H1 (cell line): Measurements from ENCODE around the gene NEUROD6. TPM values are rescaled to one million over a fixed set of nuclear protein-coding genes. Genes with fewer than 3 reads are reported as not detected.

ENCODE experiments used
- CTCF ChIA-PET: fragments of 300-600 bp; sonication (Branson Sonifier 250); formaldehyde crosslinking; loops from one replicate; lab custom pipeline; 2021; ENCODE audit not compliant: partially characterized antibody; lab: Charles Lee
- POLR2A ChIA-PET: fragments of 300-600 bp; sonication (Branson Sonifier 250); formaldehyde crosslinking; loops from one replicate; lab custom pipeline; 2021; ENCODE audit warnings: inconsistent platforms; ENCODE audit not compliant: partially characterized antibody; lab: Charles Lee
- DNase-seq, 2 experiments: peaks; one replicate each; pipeline versions ENCODE4 v3.0.0 to v3.0.0-alpha.2; 2010 to 2022; ENCODE audit warnings: low spot score in 2 of 2, low read depth in 1 of 2, mixed read lengths in 1 of 2
- FAIRE-seq: peaks from 2 replicates; lab custom pipeline; 2011; peaks lifted over from hg19 to GRCh38; lab: Jason Lieb, UNC
- H2AFZ ChIP-seq: 2 replicates; pipeline ENCODE4 v1.8.1; 2012; ENCODE audit warnings: low read length, inconsistent platforms
- H2AK5ac ChIP-seq: 2 replicates; pipeline ENCODE4 v1.6.1; 2013; ENCODE audit warnings: low read depth, low read length
- H2BK120ac ChIP-seq: replicated peaks from 2 replicates; pipeline ENCODE3; 2013; ENCODE audit warnings: low read depth, low read length, inconsistent platforms
- H2BK12ac ChIP-seq: 2 replicates; pipeline ENCODE4 v1.6.1; 2013; ENCODE audit warnings: low read depth, low read length
- H2BK15ac ChIP-seq: 2 replicates; pipeline ENCODE4 v1.6.1; 2013; ENCODE audit warnings: low read length
- H2BK20ac ChIP-seq: 2 replicates; pipeline ENCODE4 v1.6.1; 2013; ENCODE audit warnings: low read length
- H2BK5ac ChIP-seq: 2 replicates; pipeline ENCODE4 v1.6.1; 2013; ENCODE audit warnings: low read depth, low read length
- H3K14ac ChIP-seq: 2 replicates; pipeline ENCODE4 v1.6.1; 2013; ENCODE audit warnings: inconsistent platforms; ENCODE audit not compliant: insufficient read length
- H3K18ac ChIP-seq: 2 replicates; pipeline ENCODE4 v1.6.1; 2013; ENCODE audit warnings: low read length; ENCODE audit errors: extremely low read depth
- H3K23ac ChIP-seq: 2 replicates; pipeline ENCODE4 v1.6.1; 2013; ENCODE audit warnings: inconsistent platforms; ENCODE audit not compliant: insufficient read length
- H3K23me2 ChIP-seq: 2 replicates; pipeline ENCODE4 v1.6.1; 2013; ENCODE audit warnings: low read depth, low read length
- H3K27ac ChIP-seq: 2 replicates; pipeline ENCODE4 v1.6.1; 2011; ENCODE audit warnings: low read depth, low read length, inconsistent platforms
- H3K27me3 ChIP-seq, 4 experiments: replicated peaks in 1 of 4; 1 replicate in 1 of 4; 2 replicates in 3 of 4; pipeline versions ENCODE4 v1.6.1 to v1.8.1; 2011 to 2013; ENCODE audit warnings: low read length in 3 of 4, mild to moderate bottlenecking in 3 of 4, inconsistent platforms in 2 of 4, mixed read lengths in 2 of 4, moderate library complexity in 1 of 4; ENCODE audit not compliant: control insufficient read depth in 3 of 4, insufficient read depth in 3 of 4; ENCODE audit errors: extremely low read depth in 1 of 4
- H3K36me3 ChIP-seq, 4 experiments: 2 replicates each; pipeline versions ENCODE4 v1.6.1 to v1.8.1; 2011 to 2013; ENCODE audit warnings: mild to moderate bottlenecking in 4 of 4, low read length in 3 of 4, moderate library complexity in 2 of 4, control low read depth in 1 of 4, inconsistent platforms in 1 of 4; ENCODE audit not compliant: insufficient read depth in 4 of 4, control insufficient read depth in 2 of 4
- H3K4ac ChIP-seq: replicated peaks from 2 replicates; pipeline ENCODE3; 2013; ENCODE audit warnings: low read length, low read depth, mixed read lengths, inconsistent platforms; ENCODE audit not compliant: insufficient read length
- H3K4me1 ChIP-seq, 4 experiments: replicated peaks in 1 of 4; 1 replicate in 1 of 4; 2 replicates in 3 of 4; pipeline versions ENCODE4 v1.6.1 to v1.8.1; 2011 to 2013; ENCODE audit warnings: low read length in 3 of 4, inconsistent platforms in 2 of 4, mixed read lengths in 1 of 4; ENCODE audit not compliant: insufficient read depth in 4 of 4, control insufficient read depth in 3 of 4
- H3K4me2 ChIP-seq, 2 experiments: 2 replicates each; pipeline versions ENCODE4 v1.6.1 to v1.8.1; 2011 to 2013; ENCODE audit warnings: low read depth in 2 of 2, low read length in 2 of 2, control low read depth in 1 of 2, inconsistent platforms in 1 of 2, mild to moderate bottlenecking in 1 of 2; ENCODE audit not compliant: insufficient read depth in 1 of 2
- H3K4me3 ChIP-seq, 4 experiments: fragments of 200-600, 300-600 bp in 1 of 4; sonication (generic), shearing (Covaris generic), sonication (Bioruptor Twin) in 1 of 4; 2 replicates each; pipeline versions ENCODE4 v1.5.1 to v1.8.1; 2011 to 2016; ENCODE audit warnings: low read length in 4 of 4, low read depth in 3 of 4, control low read depth in 2 of 4, inconsistent platforms in 2 of 4, mild to moderate bottlenecking in 2 of 4, mixed read lengths in 1 of 4, moderate library complexity in 1 of 4; ENCODE audit not compliant: insufficient read depth in 2 of 4; ENCODE audit errors: extremely low read depth in 1 of 4
- H3K56ac ChIP-seq: replicated peaks from 2 replicates; pipeline ENCODE3; 2013; ENCODE audit warnings: low read depth, mild to moderate bottlenecking, mixed read lengths, low read length, inconsistent platforms; ENCODE audit not compliant: insufficient read length
- H3K79me1 ChIP-seq: 2 replicates; pipeline ENCODE4 v1.6.1; 2013; ENCODE audit warnings: low read depth, low read length, control low read depth
- H3K79me2 ChIP-seq, 2 experiments: 2 replicates each; pipeline versions ENCODE4 v1.6.1 to v1.8.1; 2012 to 2013; ENCODE audit warnings: low read length in 2 of 2, mild to moderate bottlenecking in 2 of 2, inconsistent platforms in 1 of 2; ENCODE audit not compliant: insufficient read depth in 2 of 2, control insufficient read depth in 1 of 2
- H3K9ac ChIP-seq, 4 experiments: replicated peaks in 1 of 4; 1 replicate in 1 of 4; 2 replicates in 3 of 4; pipeline versions ENCODE4 v1.6.1 to v1.8.1; 2011 to 2013; ENCODE audit warnings: low read depth in 3 of 4, low read length in 3 of 4, control low read depth in 2 of 4, mild to moderate bottlenecking in 2 of 4, moderate library complexity in 2 of 4, inconsistent platforms in 1 of 4; ENCODE audit errors: extremely low read depth in 1 of 4
- H3K9me3 ChIP-seq, 2 experiments: 2 replicates each; pipeline versions ENCODE4 v1.6.1 to v1.8.1; 2012 to 2013; ENCODE audit warnings: mild to moderate bottlenecking in 2 of 2, moderate library complexity in 2 of 2, control low read depth in 1 of 2, inconsistent platforms in 1 of 2, low read depth in 1 of 2, low read length in 1 of 2, mixed read lengths in 1 of 2; ENCODE audit not compliant: insufficient read depth in 2 of 2
- H4K20me1 ChIP-seq, 2 experiments: replicated peaks in 1 of 2; 2 replicates each; pipeline versions ENCODE3 to v1.8.1; 2011 to 2013; ENCODE audit warnings: inconsistent platforms in 2 of 2, low read length in 2 of 2, mild to moderate bottlenecking in 1 of 2; ENCODE audit not compliant: insufficient read depth in 2 of 2, control insufficient read depth in 1 of 2
- H4K5ac ChIP-seq: 2 replicates; pipeline ENCODE4 v1.6.1; 2013; ENCODE audit warnings: low read length, low read depth, mixed read lengths, inconsistent platforms; ENCODE audit not compliant: insufficient read length
- H4K8ac ChIP-seq: 2 replicates; pipeline ENCODE4 v1.8.0; 2013; ENCODE audit warnings: mild to moderate bottlenecking, moderate library complexity, low read length, inconsistent platforms; ENCODE audit not compliant: insufficient read depth; ENCODE audit errors: extremely low read depth
- H4K91ac ChIP-seq: replicated peaks from 2 replicates; pipeline ENCODE3; 2013; ENCODE audit warnings: low read length, mixed read lengths, inconsistent platforms; ENCODE audit not compliant: insufficient read length
- ATF2 ChIP-seq: IDR thresholded peaks from 2 replicates; pipeline ENCODE4 v1.6.1; 2012; ENCODE audit warnings: low read length, inconsistent platforms
- BACH1 ChIP-seq: IDR thresholded peaks from 2 replicates; pipeline ENCODE4 v1.6.1; 2012; ENCODE audit warnings: low read length, improper control_type of control experiment
- BRCA1 ChIP-seq: IDR thresholded peaks from 2 replicates; pipeline ENCODE4 v1.6.1; 2012; ENCODE audit warnings: low read depth, low read length, improper control_type of control experiment
- E2F6 ChIP-seq: IDR thresholded peaks from 2 replicates; pipeline ENCODE4 v1.6.1; 2012; ENCODE audit warnings: inconsistent platforms
- GABPA ChIP-seq: IDR thresholded peaks from 2 replicates; pipeline ENCODE4 v1.6.1; 2011; ENCODE audit warnings: mild to moderate bottlenecking, low read length, moderate library complexity, borderline replicate concordance; ENCODE audit not compliant: insufficient read depth
- KDM1A ChIP-seq: fragments of 200-600, 300-600 bp; sonication (generic); IDR thresholded peaks from 2 replicates; pipeline ENCODE4 v1.7.1; 2016; ENCODE audit warnings: mild to moderate bottlenecking, low read length, borderline replicate concordance
- KDM4A ChIP-seq: IDR thresholded peaks from one replicate; pipeline ENCODE4 v1.7.1; 2012; ENCODE audit warnings: low read depth, mild to moderate bottlenecking, moderate library complexity, low read length, inconsistent platforms; ENCODE audit not compliant: severe bottlenecking
- WGBS, 2 experiments: shearing (Covaris generic) in 1 of 2; methylation state at CpG; one replicate each; pipeline versions ENCODE4 v1.1.6 to v1.1.7; 2013 to 2015; ENCODE audit warnings: low lambda C conversion rate in 2 of 2, mixed read lengths in 2 of 2, inconsistent platforms in 1 of 2, low coverage in 1 of 2, missing lambda C conversion rate in 1 of 2; ENCODE audit not compliant: insufficient replicate concordance in 2 of 2, insufficient coverage in 1 of 2, insufficient read length in 1 of 2; ENCODE audit errors: extremely low coverage in 1 of 2, missing lambda C conversion rate in 1 of 2; 5-methylcytosine and 5-hydroxymethylcytosine counted together
- long read RNA-seq, 2 experiments: library from RNA in 1 of 2; library from capped mRNA in 1 of 2; stranded (forward); transcript quantifications; one replicate each; pipeline ENCODE4 v2.0.0, GENCODE V29; 2021; ENCODE audit warnings: inconsistent platforms in 1 of 2
- polyA minus RNA-seq, 3 experiments: library from RNA; depleted of rRNA, polyadenylated mRNA; stranded (reverse); fragments of >200 nt; gene quantifications; 1 replicate in 2 of 3; 2 replicates in 1 of 3; pipeline ENCODE4 v1.2.3, GENCODE V29; 2011
- polyA plus RNA-seq, 7 experiments: library from polyadenylated mRNA; depleted of rRNA in 3 of 7; stranded (reverse) in 5 of 7; unstranded in 2 of 7; fragments of >200 nt in 5 of 7; fragments of 200-250 nt in 2 of 7; gene quantifications; 1 replicate in 5 of 7; 2 replicates in 1 of 7; 4 replicates in 1 of 7; pipeline versions ENCODE4 v1.2.1 to v1.2.3, GENCODE V29; 2011 to 2013; ENCODE audit warnings: missing spikeins in 2 of 7, mixed read lengths in 2 of 7
- total RNA-seq: library from RNA; stranded (reverse); fragmentation: NEBNext Ultra II Directional; extraction: Animal tissue kit (Norgen Biotek cat#: 25700); gene quantifications from 2 replicates; pipeline ENCODE4 v1.2.1, GENCODE V29; 2021

NEUROD6 gene
- total RNA-seq, result not detected in 2 replicates
- polyA plus RNA-seq (2011; rRNA removed), result not detected in 2 replicates
- polyA plus RNA-seq (2011; cell fraction: cytosol; rRNA removed), result not detected
- not detected for polyA plus RNA-seq (2011; cell fraction: nucleus; rRNA removed)
- polyA plus RNA-seq (2012, experiment 1 of 2), result not detected in 4 replicates
- polyA plus RNA-seq (2012, experiment 2 of 2), result not detected
- not detected for polyA plus RNA-seq (2013, experiment 1 of 2)
- polyA plus RNA-seq (2013, experiment 2 of 2), result not detected
- not detected in 2 replicates for polyA minus RNA-seq (2011; rRNA and poly(A)+ RNA removed)
- not detected for polyA minus RNA-seq (2011; cell fraction: cytosol; rRNA and poly(A)+ RNA removed)
- polyA minus RNA-seq (2011; cell fraction: nucleus; rRNA and poly(A)+ RNA removed), result not detected
- long read RNA-seq, experiment 1, result 0 reads
- long read RNA-seq, experiment 2, result 0 reads

GRCh38 chr7:31340603-31341002 lies at the start of gene NEUROD6:
NEUROD6 (minus strand) TSS chr7:31340726; CDS start chr7:31339268, 1,458 bp downstream.
- H3K14ac ChIP-seq, result no peak within 1 kb of the TSS
- no peak within 1 kb of the TSS for H2BK20ac ChIP-seq
- H3K79me1 ChIP-seq, result no peaks in the 10 kb centered on the region
- peaks cover 6% of the 10 kb centered on the region for H3K23me2 ChIP-seq
- no peak within 1 kb of the TSS for H3K4me2 ChIP-seq
- no peak within 1 kb of the TSS for H2BK15ac ChIP-seq
- WGBS, 2 experiments, result 94% methylated on average over 6 of the region's 6 CpGs; no CpG with 5 or more reads in 1 of the 2 experiments
- H3K56ac ChIP-seq, result no peak within 1 kb of the TSS
- H4K5ac ChIP-seq, result no peak within 1 kb of the TSS
- H3K27ac ChIP-seq, result no peak within 1 kb of the TSS
- DNase-seq (no peak), FAIRE-seq (no peak)
- no peaks in the 10 kb centered on the region for H3K79me2 ChIP-seq
- no peak within 1 kb of the TSS for H2AFZ ChIP-seq
- H3K36me3 ChIP-seq, result no peaks in the 10 kb centered on the region
- no peak within 1 kb of the TSS for H4K91ac ChIP-seq
- H3K27me3 ChIP-seq, result peaks cover 7 to 23% (median 13%) of the 10 kb centered on the region in 4 experiments; a peak in 6 of 7 replicates
- H3K18ac ChIP-seq, result no peak within 1 kb of the TSS
- H2AK5ac ChIP-seq, result no peak within 1 kb of the TSS
- H2BK5ac ChIP-seq, result no peak within 1 kb of the TSS
- H2BK120ac ChIP-seq, result no peak within 1 kb of the TSS
- H3K9me3 ChIP-seq, result no peaks in the 10 kb centered on the region
- no peak within 1 kb of the TSS for H3K4ac ChIP-seq
- ChIA-PET POLR2A (no interaction called here), CTCF (interaction anchor here (0.8 to 1.0 kb wide), 3 partner anchors 148 to 392 kb away, joined by 3 to 4 read pairs (median 3); no protein-coding TSS in a partner anchor)
- H2BK12ac ChIP-seq, result no peak within 1 kb of the TSS
- H3K4me1 ChIP-seq, result no peaks in the 10 kb centered on the region
- no peak within 1 kb of the TSS for H4K8ac ChIP-seq
- no peak within 1 kb of the TSS for H3K9ac ChIP-seq
- H4K20me1 ChIP-seq, result no peaks in the 10 kb centered on the region
- no peak within 1 kb of the TSS for H3K23ac ChIP-seq
- H3K4me3 ChIP-seq, result no peak within 1 kb of the TSS
- TF ChIP-seq E2F6 (no peak), BACH1 (no peak), KDM1A (no peak), ATF2 (no peak), BRCA1 (no peak), GABPA (no peak), KDM4A (no peak)
